ENCODE data around the gene TMPRSS11A. TPM values are rescaled to one million over a fixed set of nuclear protein-coding genes. Genes with fewer than 3 reads are reported as not detected.

Gene TMPRSS11A
- total and polyA plus RNA-seq, 8 donors, result 0.04 to 0.15 (median 0.09) TPM; not detected in 2

DNA sequence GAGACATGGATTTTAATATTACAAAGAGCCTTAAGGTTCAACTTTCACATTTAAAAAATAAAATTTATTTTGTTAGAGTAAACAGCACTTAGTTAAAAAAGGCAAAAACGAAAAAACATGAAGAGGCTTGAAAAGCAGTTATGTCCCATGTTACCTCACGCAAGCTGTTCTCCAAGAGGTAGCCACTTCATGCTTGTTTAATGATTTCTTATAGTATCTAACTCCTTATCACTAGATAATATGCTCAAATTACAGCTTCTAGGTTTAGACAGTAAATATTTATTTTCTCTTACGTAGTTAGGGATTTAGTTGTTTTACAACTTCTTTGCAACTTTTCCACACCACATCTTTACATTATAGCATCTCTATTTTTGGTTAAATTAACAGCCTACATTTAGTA, 51.7 kb downstream of the TMPRSS11A start:
- Histone ChIP-seq H3K36me3 (no peaks in the 10 kb centered on the region), H3K27me3 (no peaks in the 10 kb centered on the region), H3K4me1 (no peaks in the 10 kb centered on the region), H3K27ac (no peak overlapping the region), H3K9me3 (no peaks in the 10 kb centered on the region), H3K4me3 (no peak overlapping the region)
- TF ChIP-seq, protein P1, sequence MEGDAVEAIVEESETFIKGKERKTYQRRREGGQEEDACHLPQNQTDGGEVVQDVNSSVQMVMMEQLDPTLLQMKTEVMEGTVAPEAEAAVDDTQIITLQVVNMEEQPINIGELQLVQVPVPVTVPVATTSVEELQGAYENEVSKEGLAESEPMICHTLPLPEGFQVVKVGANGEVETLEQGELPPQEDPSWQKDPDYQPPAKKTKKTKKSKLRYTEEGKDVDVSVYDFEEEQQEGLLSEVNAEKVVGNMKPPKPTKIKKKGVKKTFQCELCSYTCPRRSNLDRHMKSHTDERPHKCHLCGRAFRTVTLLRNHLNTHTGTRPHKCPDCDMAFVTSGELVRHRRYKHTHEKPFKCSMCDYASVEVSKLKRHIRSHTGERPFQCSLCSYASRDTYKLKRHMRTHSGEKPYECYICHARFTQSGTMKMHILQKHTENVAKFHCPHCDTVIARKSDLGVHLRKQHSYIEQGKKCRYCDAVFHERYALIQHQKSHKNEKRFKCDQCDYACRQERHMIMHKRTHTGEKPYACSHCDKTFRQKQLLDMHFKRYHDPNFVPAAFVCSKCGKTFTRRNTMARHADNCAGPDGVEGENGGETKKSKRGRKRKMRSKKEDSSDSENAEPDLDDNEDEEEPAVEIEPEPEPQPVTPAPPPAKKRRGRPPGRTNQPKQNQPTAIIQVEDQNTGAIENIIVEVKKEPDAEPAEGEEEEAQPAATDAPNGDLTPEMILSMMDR (IDR thresholded peaks at IDR 0.05), result no peak
- no peak for DNase-seq
- intact Hi-C loops (cut with DNase I), result no loop called here
- ATAC-seq, result no peak

DNA sequence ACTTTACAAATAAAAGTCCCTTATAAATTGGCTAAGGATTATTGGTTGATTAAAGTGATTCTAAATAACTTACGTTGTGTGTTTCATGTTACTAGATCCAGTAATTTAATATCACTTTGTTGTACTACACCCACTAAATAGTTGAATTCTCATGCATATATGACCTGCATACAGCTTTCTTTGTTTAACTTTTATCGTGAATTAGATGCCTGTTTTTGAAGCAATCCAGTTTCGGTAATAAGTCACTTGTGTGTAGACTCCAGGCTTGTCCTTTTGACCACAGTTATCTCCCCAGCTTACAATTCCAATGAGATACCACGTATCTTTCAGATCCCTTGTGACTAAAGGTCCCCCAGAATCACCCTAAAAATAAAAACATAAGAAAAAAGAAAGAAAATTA, 52.2 kb downstream of the TMPRSS11A start:
- H3K27me3 ChIP-seq, result no peaks in the 10 kb centered on the region
- intact Hi-C loops (cut with DNase I), result no loop called here
- ATAC-seq (no peak), DNase-seq (no peak)
- no peaks in the 10 kb centered on the region for H3K4me1 ChIP-seq
- no peak overlapping the region for H3K27ac ChIP-seq
- H3K4me3 ChIP-seq, result no peak overlapping the region
- H3K9me3 ChIP-seq, result no peaks in the 10 kb centered on the region
- H3K36me3 ChIP-seq, result no peaks in the 10 kb centered on the region
- TF ChIP-seq, protein P1 (IDR thresholded peaks at IDR 0.05), result no peak

DNA sequence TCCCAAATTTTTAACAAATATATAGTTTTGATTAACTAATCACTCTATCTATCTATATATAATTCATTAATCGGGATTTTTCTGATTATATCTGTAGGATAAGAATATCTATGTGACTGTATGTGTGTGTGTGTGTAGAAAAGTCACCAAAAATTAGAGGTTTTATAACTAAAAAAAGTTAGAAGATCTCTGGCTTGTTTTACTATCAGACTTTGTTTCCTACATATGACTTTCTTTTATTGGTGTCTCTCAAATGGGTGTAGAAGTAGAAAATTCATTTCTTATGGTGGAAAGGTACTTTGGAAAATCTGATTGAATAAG, 52.7 kb downstream of the TMPRSS11A start:
- no peak overlapping the region for H3K27ac ChIP-seq
- no peaks in the 10 kb centered on the region for H3K36me3 ChIP-seq
- H3K27me3 ChIP-seq, result no peaks in the 10 kb centered on the region
- ATAC-seq (no peak), DNase-seq (no peak)
- no peak overlapping the region for H3K4me3 ChIP-seq
- no peaks in the 10 kb centered on the region for H3K9me3 ChIP-seq
- TF ChIP-seq, protein P1 (IDR thresholded peaks at IDR 0.05), result no peak
- no peaks in the 10 kb centered on the region for H3K4me1 ChIP-seq
- intact Hi-C loops (cut with DNase I), result no loop called here

DNA sequence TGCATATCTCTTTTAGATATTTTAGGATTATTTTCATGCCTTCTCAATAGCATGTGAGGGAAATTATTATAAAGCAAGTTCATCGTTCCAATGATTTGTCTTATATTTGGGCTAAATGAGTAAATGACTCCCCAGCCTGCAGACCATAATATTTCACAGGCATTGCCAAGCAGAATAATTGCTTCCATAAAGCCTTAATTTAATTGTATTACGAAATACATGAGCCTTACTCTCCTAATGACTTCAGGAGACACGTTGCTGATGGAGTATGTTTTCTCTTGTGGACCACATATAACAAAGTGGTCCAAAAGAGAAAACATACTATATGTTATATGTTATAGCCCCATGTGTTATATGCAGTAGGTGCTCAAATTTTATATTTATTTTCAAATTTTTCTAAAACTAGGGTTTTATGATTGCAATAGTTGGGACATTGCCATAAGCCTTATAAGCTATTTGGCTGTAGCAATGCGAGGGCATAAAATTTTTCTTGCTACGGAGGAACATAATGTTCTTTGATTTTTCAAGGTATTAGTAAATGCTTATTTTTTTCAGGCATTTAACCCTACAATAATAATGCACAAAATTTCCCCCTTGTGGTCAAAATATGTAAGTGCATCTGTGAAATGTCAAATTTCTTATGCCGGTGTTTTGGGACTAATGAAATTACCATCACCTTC, 53.2 kb downstream of the TMPRSS11A start:
- DNase-seq (no peak), ATAC-seq (no peak)
- H3K36me3 ChIP-seq, result no peaks in the 10 kb centered on the region
- H3K27ac ChIP-seq, result no peak overlapping the region
- H3K4me1 ChIP-seq, result no peaks in the 10 kb centered on the region
- TF ChIP-seq, protein P1 (IDR thresholded peaks at IDR 0.05), result peak; percentile 53 to 59
- no peaks in the 10 kb centered on the region for H3K9me3 ChIP-seq
- H3K27me3 ChIP-seq, result no peaks in the 10 kb centered on the region
- intact Hi-C loops (cut with DNase I), result no loop called here
- H3K4me3 ChIP-seq, result no peak overlapping the region

DNA sequence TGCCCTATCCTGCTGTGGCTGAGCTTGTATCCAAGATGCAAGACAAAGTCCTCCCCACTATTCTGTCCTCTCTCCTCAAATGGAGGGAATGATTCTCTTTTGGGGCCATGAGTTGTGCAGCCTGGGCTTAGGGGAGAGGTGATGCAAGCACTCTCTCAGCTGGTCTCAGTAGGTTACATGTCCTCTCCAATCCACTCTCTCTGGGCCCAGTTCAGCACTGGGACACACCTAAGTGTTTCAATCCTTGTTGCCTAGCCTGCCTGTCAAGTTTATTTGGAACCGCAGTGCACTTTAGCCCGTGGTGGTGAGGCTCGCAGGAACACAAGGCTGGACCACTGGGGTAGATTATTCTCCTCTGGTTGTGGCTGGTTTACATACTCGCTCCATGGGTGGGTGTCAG, 55.6 kb downstream of the TMPRSS11A start:
- TF ChIP-seq, protein P1 (IDR thresholded peaks at IDR 0.05), result no peak
- Histone ChIP-seq H3K27me3 (no peaks in the 10 kb centered on the region), H3K9me3 (no peaks in the 10 kb centered on the region), H3K27ac (no peak overlapping the region), H3K4me1 (no peaks in the 10 kb centered on the region), H3K36me3 (no peaks in the 10 kb centered on the region), H3K4me3 (no peak overlapping the region)
- no peak for DNase-seq
- intact Hi-C loops (cut with DNase I), result no loop called here
- ATAC-seq, result no peak
